Thymus (tissue), 11 donors: Measurements from ENCODE around the gene ZBTB20. TPM values are rescaled to one million over a fixed set of nuclear protein-coding genes. Genes with fewer than 3 reads are reported as not detected.

ENCODE experiments used
- DNase-seq, 9 donors: peaks; one replicate each; pipeline ENCODE4 v3.0.0-alpha.2; 2013; ENCODE audit warnings: low spot score in 9 of 9, low read depth in 6 of 9, missing footprints in 1 of 9
- H3K27ac ChIP-seq, 2 donors: one replicate each; pipeline ENCODE4 v1.5.1; 2013; ENCODE audit warnings: control low read depth in 1 of 2, low read depth in 1 of 2, low read length in 1 of 2, mild to moderate bottlenecking in 1 of 2, moderate library complexity in 1 of 2
- H3K27me3 ChIP-seq, 2 donors: one replicate each; pipeline ENCODE4 v1.5.1; 2013; ENCODE audit warnings: low read length in 1 of 2; ENCODE audit not compliant: control insufficient read depth in 2 of 2, insufficient read depth in 1 of 2
- H3K36me3 ChIP-seq, 2 donors: one replicate each; pipeline ENCODE4 v1.5.1; 2013; ENCODE audit warnings: low read length in 1 of 2, mild to moderate bottlenecking in 1 of 2, moderate library complexity in 1 of 2; ENCODE audit not compliant: control insufficient read depth in 2 of 2, insufficient read depth in 2 of 2
- H3K4me1 ChIP-seq, 2 donors: one replicate each; pipeline ENCODE4 v1.5.1; 2013; ENCODE audit warnings: low read length in 2 of 2; ENCODE audit not compliant: control insufficient read depth in 2 of 2, insufficient read depth in 2 of 2
- H3K4me3 ChIP-seq, 2 donors: one replicate each; pipeline ENCODE4 v1.5.1; 2013; ENCODE audit warnings: low read length in 2 of 2, control low read depth in 1 of 2, mild to moderate bottlenecking in 1 of 2
- H3K9me3 ChIP-seq, 2 donors: one replicate each; pipeline ENCODE4 v1.5.1; 2013; ENCODE audit warnings: low read length in 1 of 2, mild to moderate bottlenecking in 1 of 2; ENCODE audit not compliant: control insufficient read depth in 2 of 2, insufficient read depth in 1 of 2
- WGBS: extraction: QIAGEN DNeasy Blood & Tissue Kit; methylation state at CpG from one replicate; pipeline ENCODE4 v1.1.7; 2013; 5-methylcytosine and 5-hydroxymethylcytosine counted together
- polyA plus RNA-seq: library from polyadenylated mRNA; stranded (reverse); fragments of 200-250 nt; gene quantifications from one replicate; pipeline ENCODE4 v1.2.3, GENCODE V29; 2013
- total RNA-seq: library from RNA; stranded (reverse); fragments of 120-200 nt; gene quantifications from one replicate; pipeline ENCODE4 v1.2.4, GENCODE V29; 2013
- donor health status: healthy.

Gene ZBTB20
- total and polyA plus RNA-seq, 2 donors, result 1.2 to 8.9 TPM

DNA sequence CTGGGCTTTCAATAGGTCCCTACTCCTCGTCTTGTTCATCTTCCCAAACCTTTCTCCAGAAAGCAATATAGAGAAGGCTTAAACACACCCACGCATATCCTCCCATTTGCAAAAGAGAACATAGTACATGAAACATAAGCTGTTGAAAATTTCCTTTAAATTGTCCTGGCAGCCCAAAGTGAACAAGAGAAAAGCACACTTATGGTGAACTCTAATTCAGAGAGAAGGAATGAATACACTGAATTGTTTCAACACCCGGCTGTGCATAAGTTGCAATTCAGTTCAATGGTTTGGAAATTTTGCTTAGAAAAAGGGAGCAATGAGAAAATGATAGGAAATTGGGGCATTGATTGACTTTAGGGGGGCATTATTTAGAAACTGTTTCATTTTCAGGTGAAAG is 650.6 kb downstream of the ZBTB20 start:
- Histone ChIP-seq H3K4me1 (peaks cover 0 to 2% of the 10 kb centered on the region in 2 donors), H3K36me3 (no peaks in the 10 kb centered on the region), H3K27ac (no peak overlapping the region), H3K9me3 (no peaks in the 10 kb centered on the region), H3K27me3 (no peaks in the 10 kb centered on the region), H3K4me3 (no peak overlapping the region)
- DNase-seq, result no peak
- 97% methylated on average over 3 of the region's 3 CpGs for WGBS

DNA sequence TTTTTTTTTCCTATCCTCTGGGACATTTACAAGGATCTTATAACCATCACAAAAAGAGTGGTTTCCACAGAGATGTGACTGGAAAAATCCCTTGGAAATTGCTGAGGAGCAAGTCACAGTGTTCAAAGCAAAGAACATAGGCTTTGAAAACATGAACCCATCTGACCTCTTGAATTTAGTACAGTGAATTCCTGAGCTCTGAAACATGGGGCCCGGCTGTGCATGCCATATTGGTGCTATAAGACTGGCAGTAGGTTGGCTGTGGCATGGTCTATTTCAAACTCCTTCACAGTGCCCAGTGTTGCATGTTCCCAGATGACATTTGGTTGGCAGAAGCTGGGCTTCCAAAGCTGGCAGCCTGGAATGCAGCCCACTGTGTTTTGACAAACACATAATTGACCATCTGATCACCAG is 651.1 kb downstream of the ZBTB20 start:
- H3K27me3 ChIP-seq, result no peaks in the 10 kb centered on the region
- WGBS, result 92% methylated on average over 1 of the region's 1 CpG
- H3K9me3 ChIP-seq, result no peaks in the 10 kb centered on the region
- DNase-seq, result no peak
- no peak overlapping the region for H3K27ac ChIP-seq
- H3K4me1 ChIP-seq, result peaks cover 0 to 2% of the 10 kb centered on the region in 2 donors
- H3K36me3 ChIP-seq, result no peaks in the 10 kb centered on the region
- no peak overlapping the region for H3K4me3 ChIP-seq

DNA sequence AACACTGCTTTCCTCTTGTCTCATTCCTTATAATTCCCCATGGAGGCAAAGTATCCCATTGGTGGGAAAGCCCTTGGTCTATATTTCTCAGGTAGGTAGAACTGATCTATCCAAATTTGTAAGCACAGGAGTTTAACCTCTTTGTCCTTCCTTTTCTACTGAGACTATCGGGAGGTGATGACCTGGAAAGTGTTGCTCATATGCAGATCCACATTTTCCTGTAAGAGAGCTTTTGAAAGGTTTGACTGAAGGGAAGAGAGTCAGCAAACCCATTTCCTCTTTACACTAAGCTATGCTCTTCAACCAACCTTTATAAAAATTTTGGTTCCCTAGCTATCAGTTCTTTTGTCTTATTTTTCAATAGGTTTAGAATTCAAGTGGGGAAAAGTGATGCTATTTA is 652.6 kb downstream of the ZBTB20 start:
- no peaks in the 10 kb centered on the region for H3K4me1 ChIP-seq
- no peaks in the 10 kb centered on the region for H3K9me3 ChIP-seq
- WGBS, result 96% methylated on average over 1 of the region's 1 CpG
- no peaks in the 10 kb centered on the region for H3K36me3 ChIP-seq
- no peaks in the 10 kb centered on the region for H3K27me3 ChIP-seq
- no peak for DNase-seq
- no peak overlapping the region for H3K4me3 ChIP-seq
- no peak overlapping the region for H3K27ac ChIP-seq

DNA sequence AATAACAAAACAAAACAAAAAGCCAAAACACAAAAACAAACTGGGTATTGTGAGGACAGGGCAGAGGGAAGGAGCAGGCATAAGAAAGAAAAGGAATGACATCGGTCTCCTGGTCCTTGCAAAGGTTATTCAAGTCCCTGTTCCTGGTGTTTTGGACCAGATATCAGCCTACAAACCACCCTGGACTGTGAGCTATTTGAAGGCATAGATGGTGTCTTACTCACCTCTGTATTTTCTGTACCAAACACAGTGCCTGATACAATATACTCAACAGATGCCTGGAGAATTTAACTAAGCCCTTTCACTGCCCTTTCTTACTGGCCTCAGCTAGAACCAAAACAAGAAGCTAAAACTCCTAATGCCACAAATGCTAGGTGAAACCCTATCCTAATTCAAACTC is 656.3 kb downstream of the ZBTB20 start:
- WGBS, result 94% methylated on average over 1 of the region's 1 CpG
- H3K4me1 ChIP-seq, result no peaks in the 10 kb centered on the region
- DNase-seq, result no peak
- H3K4me3 ChIP-seq, result no peak overlapping the region
- H3K36me3 ChIP-seq, result no peaks in the 10 kb centered on the region
- H3K9me3 ChIP-seq, result no peaks in the 10 kb centered on the region
- no peak overlapping the region for H3K27ac ChIP-seq
- no peaks in the 10 kb centered on the region for H3K27me3 ChIP-seq

DNA sequence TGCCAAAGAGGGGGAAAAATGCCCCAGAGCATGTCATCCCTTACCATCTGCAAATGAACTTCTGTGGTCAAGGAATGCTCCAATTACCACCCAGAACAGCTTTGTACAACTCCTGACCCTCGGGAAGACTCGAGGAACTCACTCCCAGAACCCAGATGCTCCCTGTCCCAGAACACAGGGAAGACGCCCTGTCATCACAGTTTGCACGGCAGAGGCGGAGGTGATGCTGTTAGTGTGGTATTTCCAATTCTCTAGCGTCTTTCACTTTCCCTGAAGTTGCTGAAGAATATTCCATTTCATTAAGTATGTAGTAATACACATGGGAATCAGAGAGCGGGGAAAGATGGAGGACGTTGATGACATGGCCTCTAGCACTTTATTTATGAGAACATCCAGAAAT is 659.6 kb downstream of the ZBTB20 start:
- no peak for DNase-seq
- 97% methylated on average over 8 of the region's 8 CpGs for WGBS
- no peak overlapping the region for H3K4me3 ChIP-seq
- no peaks in the 10 kb centered on the region for H3K27me3 ChIP-seq
- H3K27ac ChIP-seq, result no peak overlapping the region
- no peaks in the 10 kb centered on the region for H3K4me1 ChIP-seq
- no peaks in the 10 kb centered on the region for H3K9me3 ChIP-seq
- no peaks in the 10 kb centered on the region for H3K36me3 ChIP-seq

DNA sequence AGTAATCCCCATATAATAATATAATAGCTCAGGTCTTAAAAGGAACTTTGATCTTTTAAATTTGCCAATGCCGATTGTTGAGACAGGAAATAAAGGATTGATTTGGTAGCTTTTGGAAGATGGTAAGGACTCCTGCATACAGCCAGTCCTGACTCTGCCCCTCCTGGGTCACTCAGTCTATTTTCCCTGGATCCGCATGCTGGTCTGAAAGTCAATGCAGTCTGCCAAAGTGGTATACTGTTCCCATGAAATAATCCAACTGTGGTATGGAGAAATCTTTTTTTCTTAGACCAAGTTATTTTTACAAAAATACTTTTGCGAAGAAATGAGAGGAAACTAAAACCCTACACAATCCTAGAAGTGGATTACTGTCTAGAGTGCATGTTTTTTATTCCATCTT is 662.2 kb downstream of the ZBTB20 start:
- Histone ChIP-seq H3K27ac (no peak overlapping the region), H3K4me3 (no peak overlapping the region), H3K4me1 (no peaks in the 10 kb centered on the region), H3K9me3 (no peaks in the 10 kb centered on the region), H3K36me3 (no peaks in the 10 kb centered on the region), H3K27me3 (no peaks in the 10 kb centered on the region)
- WGBS, result 96% methylated on average over 3 of the region's 3 CpGs
- DNase-seq, result no peak

DNA sequence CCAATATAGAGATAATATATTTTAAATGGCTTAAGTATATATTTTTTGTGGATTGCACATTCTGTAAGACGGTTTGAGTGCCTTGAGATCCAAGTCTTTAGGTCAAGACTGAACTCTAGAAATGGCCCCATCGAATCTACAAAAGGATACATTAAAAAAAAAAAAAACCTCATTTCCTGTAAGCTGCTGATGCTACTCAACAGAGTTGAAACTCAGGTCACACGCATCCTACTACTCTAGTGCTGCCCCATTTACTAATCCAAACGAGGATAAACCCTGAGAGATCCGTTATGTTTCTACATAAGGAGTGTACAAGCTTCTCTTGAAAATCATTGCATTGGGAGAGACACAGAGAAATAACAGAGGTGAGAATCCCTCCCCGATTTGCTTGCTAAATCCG is 666.0 kb downstream of the ZBTB20 start:
- no peaks in the 10 kb centered on the region for H3K27me3 ChIP-seq
- H3K4me3 ChIP-seq, result no peak overlapping the region
- no peaks in the 10 kb centered on the region for H3K9me3 ChIP-seq
- no peak overlapping the region for H3K27ac ChIP-seq
- DNase-seq, result no peak
- no peaks in the 10 kb centered on the region for H3K36me3 ChIP-seq
- no peaks in the 10 kb centered on the region for H3K4me1 ChIP-seq
- 92% methylated on average over 7 of the region's 7 CpGs for WGBS

DNA sequence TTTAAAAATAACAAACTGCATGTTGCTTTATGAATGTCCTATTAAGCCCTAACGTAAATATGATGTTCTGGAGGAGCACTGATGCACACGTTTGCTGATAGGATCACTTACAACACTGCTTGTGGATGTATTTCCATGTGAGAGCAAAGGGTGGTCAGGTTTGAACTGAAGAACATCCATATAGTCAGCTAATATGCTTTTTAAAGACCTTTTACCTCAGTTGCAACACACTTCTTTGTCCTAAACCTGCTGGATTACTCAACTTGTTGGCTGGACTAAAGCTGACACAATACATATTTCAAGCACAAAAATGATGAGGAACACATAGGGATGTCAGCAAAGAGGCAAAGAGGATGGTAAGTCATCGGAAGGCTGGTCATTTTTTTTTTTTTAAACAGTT is 666.6 kb downstream of the ZBTB20 start:
- H3K27ac ChIP-seq, result no peak overlapping the region
- DNase-seq, result no peak
- 97% methylated on average over 3 of the region's 3 CpGs for WGBS

DNA sequence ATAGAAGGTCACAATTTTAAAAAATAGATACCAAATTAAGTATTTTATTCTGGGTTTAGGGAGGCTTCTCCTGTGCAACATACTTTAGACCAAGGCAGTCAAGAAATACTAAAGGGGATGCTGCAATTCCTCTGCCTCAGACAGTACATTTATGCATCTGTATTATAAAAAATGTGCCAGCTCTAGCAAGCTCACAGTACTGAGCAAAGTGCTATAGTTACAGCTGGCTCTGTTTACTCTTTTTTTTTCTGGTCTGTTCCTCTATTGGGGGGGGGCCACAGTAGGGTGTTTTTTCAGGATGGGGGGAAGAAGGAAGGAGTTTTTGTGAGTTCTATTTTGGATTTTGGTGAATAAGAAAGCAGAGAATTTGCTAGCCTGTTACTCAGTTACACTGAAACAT is 668.3 kb downstream of the ZBTB20 start:
- DNase-seq, result no peak
- Histone ChIP-seq H3K9me3 (no peaks in the 10 kb centered on the region), H3K4me1 (no peaks in the 10 kb centered on the region), H3K36me3 (no peaks in the 10 kb centered on the region), H3K27ac (no peak overlapping the region), H3K4me3 (no peak overlapping the region), H3K27me3 (no peaks in the 10 kb centered on the region)

More for the DNA sequence above, 666.6 kb downstream of the ZBTB20 start:
- Histone ChIP-seq H3K4me1 (no peaks in the 10 kb centered on the region), H3K36me3 (no peaks in the 10 kb centered on the region), H3K27me3 (no peaks in the 10 kb centered on the region), H3K4me3 (no peak overlapping the region), H3K9me3 (no peaks in the 10 kb centered on the region)

DNA sequence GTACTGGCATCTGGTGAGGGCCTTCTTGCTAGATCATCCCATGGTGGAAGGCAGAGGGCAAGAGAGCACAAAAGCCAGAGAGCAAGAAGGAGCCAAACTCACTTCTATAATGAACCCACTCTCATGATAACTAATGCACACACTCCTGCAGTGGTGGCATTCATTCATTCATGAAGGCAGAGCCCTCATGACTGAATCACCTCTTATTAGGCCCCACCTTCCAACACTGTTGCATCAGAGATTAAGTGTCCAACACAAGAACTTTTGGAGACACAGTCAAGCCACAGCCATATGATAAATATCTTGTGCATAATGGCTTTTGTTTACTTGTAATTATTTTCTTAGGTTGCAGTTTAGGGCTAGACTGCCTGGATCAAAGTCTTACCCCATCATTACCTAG is 670.6 kb downstream of the ZBTB20 start:
- H3K9me3 ChIP-seq, result no peaks in the 10 kb centered on the region
- no peak overlapping the region for H3K4me3 ChIP-seq
- no peak overlapping the region for H3K27ac ChIP-seq
- no peaks in the 10 kb centered on the region for H3K36me3 ChIP-seq
- no peak for DNase-seq
- H3K27me3 ChIP-seq, result no peaks in the 10 kb centered on the region
- no peaks in the 10 kb centered on the region for H3K4me1 ChIP-seq
